ENCODE measurements around the gene CWC25.

The CWC25 gene

GRCh38 chr17:38783227-38783626, 41.9 kb downstream of the CWC25 start:
- FAIRE-seq: no peak

- FAIRE-seq: no peak
Observed at GRCh38 chr17:38779965-38780752, 45.0 kb downstream of the CWC25 start.

- no peak for FAIRE-seq
Observed at GRCh38 chr17:38777641-38778250, 47.4 kb downstream of the CWC25 start.

GRCh38 chr17:38773258-38773657, 51.9 kb downstream of the CWC25 start:
- FAIRE-seq: no peak

- no peak for FAIRE-seq
Observed at GRCh38 chr17:38768417-38768816, 56.7 kb downstream of the CWC25 start.

- no peak for FAIRE-seq
Observed at GRCh38 chr17:38766341-38766740, 58.8 kb downstream of the CWC25 start.

- FAIRE-seq: no peak
Observed at GRCh38 chr17:38762231-38762630, 62.9 kb downstream of the CWC25 start.

- no peak for FAIRE-seq
Observed at GRCh38 chr17:38761612-38762011, 63.5 kb downstream of the CWC25 start.

- no peak for FAIRE-seq
Observed at GRCh38 chr17:38753071-38753506, 72.0 kb downstream of the CWC25 start.

- no peak for FAIRE-seq
Observed at GRCh38 chr17:38752308-38753070, 72.6 kb downstream of the CWC25 start, which contains the start of gene PSMB3. Gene PSMB3 (plus strand): TSS chr17:38752741. CDS start chr17:38752827, 86 bp downstream.

- no peak for FAIRE-seq
Observed at GRCh38 chr17:38751808-38752307, 73.3 kb downstream of the CWC25 start.

- no peak for FAIRE-seq
Observed at GRCh38 chr17:38751144-38751807, 73.8 kb downstream of the CWC25 start.
